NT2/D1 (cell line): ENCODE measurements around the gene TMEM63B.

Source experiments
- DNase-seq: peaks from one replicate; pipeline ENCODE4 v3.0.0-alpha.2; 2011; ENCODE audit warnings: low read depth, low spot score
- H3K27me3 ChIP-seq: 2 replicates; pipeline ENCODE4 v1.6.0; 2011; ENCODE audit warnings: mild to moderate bottlenecking; ENCODE audit not compliant: insufficient read length, insufficient read depth
- H3K36me3 ChIP-seq: 2 replicates; pipeline ENCODE4 v1.6.1; 2011; ENCODE audit warnings: mild to moderate bottlenecking, low read length, mixed read lengths; ENCODE audit not compliant: insufficient read depth, insufficient read length
- H3K4me1 ChIP-seq: 2 replicates; pipeline ENCODE4 v1.5.1; 2011; ENCODE audit not compliant: insufficient read depth, insufficient read length
- H3K4me3 ChIP-seq: 2 replicates; pipeline ENCODE4 v1.5.1; 2011; ENCODE audit warnings: low read depth; ENCODE audit not compliant: insufficient read length
- H3K9ac ChIP-seq: 2 replicates; pipeline ENCODE4 v1.6.0; 2011; ENCODE audit warnings: low read depth; ENCODE audit not compliant: insufficient read length
- H3K9me3 ChIP-seq: 2 replicates; pipeline ENCODE4 v1.5.1; 2011; ENCODE audit warnings: mild to moderate bottlenecking, low read length; ENCODE audit not compliant: insufficient read depth
- SUZ12 ChIP-seq: IDR thresholded peaks from 2 replicates; pipeline ENCODE4 v1.6.1; 2011; ENCODE audit not compliant: insufficient read length, insufficient read depth; ENCODE audit errors: extremely low read depth
- YY1 ChIP-seq: IDR thresholded peaks from 2 replicates; pipeline ENCODE4 v1.6.1; 2011; ENCODE audit not compliant: insufficient read length, insufficient read depth
- ZNF274 ChIP-seq: IDR thresholded peaks from 2 replicates; pipeline ENCODE4 v1.6.1; 2011; ENCODE audit warnings: mild to moderate bottlenecking, low read depth, low read length

The TMEM63B gene

GRCh38 chr6:44176130-44176761 is 48.9 kb downstream of the TMEM63B start:
- Histone ChIP-seq H3K36me3 (no peaks in the 10 kb centered on the region), H3K4me3 (no peak overlapping the region), H3K9ac (no peak overlapping the region), H3K9me3 (no peaks in the 10 kb centered on the region), H3K4me1 (peaks cover 4% of the 10 kb centered on the region), H3K27me3 (no peaks in the 10 kb centered on the region)
- no peak for TF ChIP-seq ZNF274
- no peak for TF ChIP-seq YY1
- TF ChIP-seq SUZ12: no peak
- no peak for DNase-seq

- H3K4me3 ChIP-seq: no peak overlapping the region
- no peak for DNase-seq
- H3K4me1 ChIP-seq: peaks cover 4% of the 10 kb centered on the region
- TF ChIP-seq SUZ12 (no peak), ZNF274 (no peak), YY1 (no peak)
- H3K9me3 ChIP-seq: no peaks in the 10 kb centered on the region
- no peaks in the 10 kb centered on the region for H3K27me3 ChIP-seq
- no peaks in the 10 kb centered on the region for H3K36me3 ChIP-seq
- H3K9ac ChIP-seq: no peak overlapping the region
Measured at GRCh38 chr6:44176762-44177509, 49.6 kb downstream of the TMEM63B start.

- TF ChIP-seq SUZ12 (no peak), YY1 (no peak), ZNF274 (no peak)
- Histone ChIP-seq H3K4me1 (peaks cover 4% of the 10 kb centered on the region), H3K36me3 (no peaks in the 10 kb centered on the region), H3K27me3 (no peaks in the 10 kb centered on the region), H3K9ac (no peak overlapping the region), H3K4me3 (no peak overlapping the region), H3K9me3 (no peaks in the 10 kb centered on the region)
- no peak for DNase-seq
Measured at GRCh38 chr6:44177691-44178423, 50.5 kb downstream of the TMEM63B start.

- Histone ChIP-seq H3K36me3 (no peaks in the 10 kb centered on the region), H3K9ac (no peak overlapping the region), H3K9me3 (no peaks in the 10 kb centered on the region), H3K4me3 (no peak overlapping the region), H3K4me1 (peaks cover 4% of the 10 kb centered on the region), H3K27me3 (no peaks in the 10 kb centered on the region)
- no peak for DNase-seq
- TF ChIP-seq SUZ12 (no peak), YY1 (no peak), ZNF274 (no peak)
Measured at GRCh38 chr6:44178424-44179071, 51.2 kb downstream of the TMEM63B start.

GRCh38 chr6:44179072-44179536 is 51.8 kb downstream of the TMEM63B start:
- H3K27me3 ChIP-seq: no peaks in the 10 kb centered on the region

GRCh38 chr6:44179648-44180047 is 52.3 kb downstream of the TMEM63B start:
- Histone ChIP-seq H3K9ac (no peak overlapping the region), H3K9me3 (no peaks in the 10 kb centered on the region), H3K4me3 (no peak overlapping the region), H3K27me3 (no peaks in the 10 kb centered on the region), H3K36me3 (no peaks in the 10 kb centered on the region), H3K4me1 (peaks cover 4% of the 10 kb centered on the region)
- no peak for TF ChIP-seq ZNF274
- no peak for TF ChIP-seq SUZ12
- TF ChIP-seq YY1: no peak
- no peak for DNase-seq

More at GRCh38 chr6:44179072-44179536, 51.8 kb downstream of the TMEM63B start:
- Histone ChIP-seq H3K36me3 (no peaks in the 10 kb centered on the region), H3K4me3 (no peak overlapping the region), H3K4me1 (peaks cover 4% of the 10 kb centered on the region), H3K9me3 (no peaks in the 10 kb centered on the region), H3K9ac (no peak overlapping the region)
- no peak for DNase-seq
- TF ChIP-seq ZNF274: no peak
- no peak for TF ChIP-seq SUZ12
- TF ChIP-seq YY1: no peak

GRCh38 chr6:44180406-44180805 is 53.1 kb downstream of the TMEM63B start:
- Histone ChIP-seq H3K4me1 (peaks cover 4% of the 10 kb centered on the region), H3K9ac (no peak overlapping the region), H3K9me3 (no peaks in the 10 kb centered on the region), H3K36me3 (no peaks in the 10 kb centered on the region), H3K27me3 (no peaks in the 10 kb centered on the region), H3K4me3 (no peak overlapping the region)
- no peak for TF ChIP-seq SUZ12
- TF ChIP-seq ZNF274: no peak
- no peak for TF ChIP-seq YY1
- DNase-seq: no peak
